NB4 (cell line): ENCODE data around the gene POT1.

ENCODE experiments used
- MYC ChIP-seq: IDR thresholded peaks from 2 replicates; pipeline ENCODE4 v1.6.1; 2011; ENCODE audit warnings: low read depth, low read length
- POLR2A ChIP-seq: IDR thresholded peaks from 2 replicates; pipeline ENCODE4 v1.6.1; 2011; ENCODE audit warnings: mild to moderate bottlenecking; ENCODE audit not compliant: insufficient read length; ENCODE audit errors: extremely low read depth
- TF ChIP-seq, protein P1 (sequence below): IDR thresholded peaks from one replicate; pipeline ENCODE4 v1.5.1; 2012; ENCODE audit warnings: low read depth, low read length
- TF ChIP-seq, protein P2 (sequence below): IDR thresholded peaks from 2 replicates; pipeline ENCODE4 v1.6.1; 2011; ENCODE audit warnings: low read depth, low read length

DNA sequence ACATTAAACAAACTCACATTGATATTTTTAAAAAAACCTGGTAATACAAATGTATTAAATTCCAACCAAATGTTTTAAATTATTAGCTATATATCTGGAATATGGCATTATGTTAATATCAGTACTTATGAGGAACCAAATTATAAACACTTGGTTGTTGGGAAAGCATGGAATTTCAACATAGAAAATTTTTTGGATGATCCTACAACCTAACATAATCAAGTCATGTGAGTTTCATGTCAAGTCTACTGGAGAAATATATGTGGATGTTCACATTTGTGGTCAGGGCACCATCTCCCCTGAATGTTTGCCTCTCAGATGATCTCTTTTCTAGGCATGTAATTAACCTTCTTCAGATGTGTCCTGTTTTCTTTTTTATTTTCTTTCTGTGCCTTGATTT, 5.2 kb upstream of the POT1 start:
- TF ChIP-seq POLR2A: no peak
- TF ChIP-seq, protein P1, sequence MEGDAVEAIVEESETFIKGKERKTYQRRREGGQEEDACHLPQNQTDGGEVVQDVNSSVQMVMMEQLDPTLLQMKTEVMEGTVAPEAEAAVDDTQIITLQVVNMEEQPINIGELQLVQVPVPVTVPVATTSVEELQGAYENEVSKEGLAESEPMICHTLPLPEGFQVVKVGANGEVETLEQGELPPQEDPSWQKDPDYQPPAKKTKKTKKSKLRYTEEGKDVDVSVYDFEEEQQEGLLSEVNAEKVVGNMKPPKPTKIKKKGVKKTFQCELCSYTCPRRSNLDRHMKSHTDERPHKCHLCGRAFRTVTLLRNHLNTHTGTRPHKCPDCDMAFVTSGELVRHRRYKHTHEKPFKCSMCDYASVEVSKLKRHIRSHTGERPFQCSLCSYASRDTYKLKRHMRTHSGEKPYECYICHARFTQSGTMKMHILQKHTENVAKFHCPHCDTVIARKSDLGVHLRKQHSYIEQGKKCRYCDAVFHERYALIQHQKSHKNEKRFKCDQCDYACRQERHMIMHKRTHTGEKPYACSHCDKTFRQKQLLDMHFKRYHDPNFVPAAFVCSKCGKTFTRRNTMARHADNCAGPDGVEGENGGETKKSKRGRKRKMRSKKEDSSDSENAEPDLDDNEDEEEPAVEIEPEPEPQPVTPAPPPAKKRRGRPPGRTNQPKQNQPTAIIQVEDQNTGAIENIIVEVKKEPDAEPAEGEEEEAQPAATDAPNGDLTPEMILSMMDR: no peak
- TF ChIP-seq MYC: no peak
- TF ChIP-seq, protein P2, sequence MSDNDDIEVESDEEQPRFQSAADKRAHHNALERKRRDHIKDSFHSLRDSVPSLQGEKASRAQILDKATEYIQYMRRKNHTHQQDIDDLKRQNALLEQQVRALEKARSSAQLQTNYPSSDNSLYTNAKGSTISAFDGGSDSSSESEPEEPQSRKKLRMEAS: no peak
